Central memory CD4-positive, alpha-beta T cell (primary cell): ENCODE measurements around the gene VENTX.

ENCODE experiments used
- DNase-seq: peaks from one replicate; pipeline ENCODE4 v3.0.0; 2022
- total RNA-seq, 3 experiments: gene quantifications; one replicate each; lab custom pipeline; 2026; lab: John Stamatoyannopoulos, UW

The VENTX gene
- 0 reads per million in 3 experiments for total RNA-seq

GRCh38 chr10:133237588-133238465 is at the start of gene VENTX:
VENTX (plus strand) TSS chr10:133237855; CDS start chr10:133237915, 60 bp downstream.
- no peak for DNase-seq

- no peak for DNase-seq
Measured at GRCh38 chr10:133187906-133188681, 49.6 kb upstream of the VENTX start.

- no peak for DNase-seq
Measured at GRCh38 chr10:133189256-133189655, 48.4 kb upstream of the VENTX start.

GRCh38 chr10:133189726-133190125 is 47.9 kb upstream of the VENTX start:
- no peak for DNase-seq

- DNase-seq: no peak
Measured at GRCh38 chr10:133190225-133190624, 47.4 kb upstream of the VENTX start.

GRCh38 chr10:133191651-133192050 is 46.0 kb upstream of the VENTX start:
- no peak for DNase-seq

- no peak for DNase-seq
Measured at GRCh38 chr10:133194151-133194550, 43.5 kb upstream of the VENTX start.

- no peak for DNase-seq
Measured at GRCh38 chr10:133195096-133195495, 42.6 kb upstream of the VENTX start.

GRCh38 chr10:133195611-133196010 is 42.0 kb upstream of the VENTX start:
- no peak for DNase-seq

- no peak for DNase-seq
Measured at GRCh38 chr10:133196221-133196915, 41.3 kb upstream of the VENTX start.

- no peak for DNase-seq
Measured at GRCh38 chr10:133196936-133197758, 40.5 kb upstream of the VENTX start.

GRCh38 chr10:133197786-133198185 is 39.9 kb upstream of the VENTX start:
- no peak for DNase-seq

- no peak for DNase-seq
Measured at GRCh38 chr10:133198206-133198605, 39.4 kb upstream of the VENTX start.

GRCh38 chr10:133198621-133199487 is 38.8 kb upstream of the VENTX start:
- DNase-seq: no peak

GRCh38 chr10:133199488-133199885 is 38.2 kb upstream of the VENTX start:
- DNase-seq: no peak

GRCh38 chr10:133199992-133200611 is 37.6 kb upstream of the VENTX start:
- DNase-seq: no peak

GRCh38 chr10:133200621-133201031 is 37.0 kb upstream of the VENTX start:
- no peak for DNase-seq

- no peak for DNase-seq
Measured at GRCh38 chr10:133201151-133201947, 36.3 kb upstream of the VENTX start.

GRCh38 chr10:133201948-133202725 is 35.5 kb upstream of the VENTX start:
- no peak for DNase-seq
